ENCODE results near the gene EXOC2.

The EXOC2 gene

DNA sequence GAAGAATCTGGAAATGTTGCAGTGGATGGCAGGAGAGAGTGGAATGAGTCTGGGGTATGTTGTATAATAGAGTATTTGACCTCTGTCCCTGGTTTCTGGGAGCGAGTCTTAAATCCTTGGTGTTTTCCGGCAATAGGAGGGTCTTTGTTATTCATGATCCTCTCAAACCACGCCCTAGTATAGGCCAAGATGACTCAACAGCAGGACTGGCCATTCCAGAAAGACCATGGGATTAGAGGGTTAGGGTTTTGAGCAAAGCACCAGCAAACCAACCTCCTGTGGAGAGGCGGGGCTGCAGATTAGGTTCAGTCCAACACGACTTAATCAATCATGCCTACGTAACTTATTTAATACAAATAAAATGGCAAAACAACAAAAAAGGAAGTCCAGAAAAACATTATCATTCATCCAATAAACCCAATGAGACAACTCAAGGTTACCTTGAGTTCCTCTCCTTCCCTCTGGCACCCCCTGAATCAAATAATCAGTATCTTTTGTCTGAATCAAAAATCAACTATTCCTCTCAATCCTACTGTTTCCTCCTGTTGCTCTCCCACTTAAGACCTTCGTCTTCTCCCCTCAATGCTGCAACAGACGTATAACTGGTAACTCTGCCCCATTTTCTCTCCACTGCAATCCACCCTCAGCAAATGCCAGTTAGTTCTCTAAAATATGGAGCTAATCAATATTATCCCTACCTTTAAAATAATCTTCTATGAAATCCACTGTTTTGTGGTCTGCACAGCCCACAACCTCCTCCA lies 51.5 kb downstream of the EXOC2 start:
- H2BK15ac ChIP-seq (ENCODE audit: low read length), result no peak overlapping the region
- H3K23ac ChIP-seq (ENCODE audit: low read depth, low read length, poor library complexity), result no peak overlapping the region
- H2BK12ac ChIP-seq (ENCODE audit: low read length), result no peak overlapping the region
- H2AK5ac ChIP-seq (ENCODE audit: low read depth, low read length), result no peak overlapping the region
- no peak overlapping the region for H3K4me3 ChIP-seq (ENCODE audit: low read length in 2 of 2)
- peaks cover 6% of the 10 kb centered on the region for H3K79me1 ChIP-seq (ENCODE audit: low read depth, low read length)
- no CpG with 5 or more reads among the region's 8 CpGs for WGBS, 2 donors (ENCODE audit: extremely low coverage in 2 of 2, insufficient read length in 2 of 2, insufficient replicate concordance in 1 of 2)
- no peak for DNase-seq (ENCODE audit: low spot score)
- no peak overlapping the region for H3K9ac ChIP-seq (ENCODE audit: low read depth, low read length, poor library complexity)
- no peak overlapping the region for H4K8ac ChIP-seq (ENCODE audit: low read depth, low read length)
- no peak overlapping the region for H2BK5ac ChIP-seq (ENCODE audit: low read length)
- H3K14ac ChIP-seq (ENCODE audit: low read length), result no peak overlapping the region
- peaks cover 0 to 11% of the 10 kb centered on the region in 2 donors for H3K9me3 ChIP-seq (replicated peaks in 1 of 2; ENCODE audit: control insufficient read depth in 2 of 2, insufficient read depth in 1 of 2, low read depth in 1 of 2, low read length in 2 of 2)
- no peak overlapping the region for H2BK120ac ChIP-seq (ENCODE audit: low read depth, low read length)
- H3K4me2 ChIP-seq (ENCODE audit: insufficient read depth, low read length, poor library complexity, severe bottlenecking), result no peak overlapping the region
- no peak overlapping the region for H2AFZ ChIP-seq (ENCODE audit: low read length)
- no peak overlapping the region for H3K4ac ChIP-seq (ENCODE audit: low read length)
- H3K27me3 ChIP-seq (ENCODE audit: control insufficient read depth in 3 of 3, insufficient read depth in 3 of 3, low read depth in 1 of 3, low read length in 3 of 3), result no peaks in the 10 kb centered on the region
- no peak overlapping the region for H4K91ac ChIP-seq (ENCODE audit: low read depth, low read length, poor library complexity)
- no peaks in the 10 kb centered on the region for H3K4me1 ChIP-seq (ENCODE audit: control insufficient read depth in 2 of 2, insufficient read depth in 1 of 2, low read depth in 1 of 2, low read length in 2 of 2)
- no peak overlapping the region for H3K18ac ChIP-seq (ENCODE audit: low read length)
- peaks cover 2 to 13% of the 10 kb centered on the region in 2 donors for H3K36me3 ChIP-seq (replicated peaks in 1 of 2; ENCODE audit: control insufficient read depth in 2 of 2, insufficient read depth in 2 of 2, low read length in 2 of 2)
- no peak overlapping the region for H3K27ac ChIP-seq (replicated peaks; ENCODE audit: low read length)

- H3K9ac ChIP-seq (ENCODE audit: low read depth, low read length, poor library complexity), result no peak overlapping the region
- no peak overlapping the region for H4K8ac ChIP-seq (ENCODE audit: low read depth, low read length)
- H3K9me3 ChIP-seq (replicated peaks in 1 of 2; ENCODE audit: control insufficient read depth in 2 of 2, insufficient read depth in 1 of 2, low read depth in 1 of 2, low read length in 2 of 2), result peaks cover 0 to 4% of the 10 kb centered on the region in 2 donors
- no peak overlapping the region for H3K23ac ChIP-seq (ENCODE audit: low read depth, low read length, poor library complexity)
- no peak overlapping the region for H4K91ac ChIP-seq (ENCODE audit: low read depth, low read length, poor library complexity)
- H3K4me1 ChIP-seq (ENCODE audit: control insufficient read depth in 2 of 2, insufficient read depth in 1 of 2, low read depth in 1 of 2, low read length in 2 of 2), result no peaks in the 10 kb centered on the region
- no peak overlapping the region for H2BK120ac ChIP-seq (ENCODE audit: low read depth, low read length)
- no peak overlapping the region for H3K4me2 ChIP-seq (ENCODE audit: insufficient read depth, low read length, poor library complexity, severe bottlenecking)
- no peak overlapping the region for H2AFZ ChIP-seq (ENCODE audit: low read length)
- no peak overlapping the region for H2BK12ac ChIP-seq (ENCODE audit: low read length)
- WGBS, 2 donors (ENCODE audit: extremely low coverage in 2 of 2, insufficient read length in 2 of 2, insufficient replicate concordance in 1 of 2), result no CpG with 5 or more reads among the region's 5 CpGs
- no peak for DNase-seq (ENCODE audit: low spot score)
- H3K36me3 ChIP-seq (replicated peaks in 1 of 2; ENCODE audit: control insufficient read depth in 2 of 2, insufficient read depth in 2 of 2, low read length in 2 of 2), result peaks cover 2 to 33% of the 10 kb centered on the region in 2 donors
- no peak overlapping the region for H3K27ac ChIP-seq (replicated peaks; ENCODE audit: low read length)
- no peak overlapping the region for H2AK5ac ChIP-seq (ENCODE audit: low read depth, low read length)
- no peak overlapping the region for H3K4me3 ChIP-seq (ENCODE audit: low read length in 2 of 2)
- no peak overlapping the region for H3K14ac ChIP-seq (ENCODE audit: low read length)
- no peak overlapping the region for H3K18ac ChIP-seq (ENCODE audit: low read length)
- H3K27me3 ChIP-seq (ENCODE audit: control insufficient read depth in 3 of 3, insufficient read depth in 3 of 3, low read depth in 1 of 3, low read length in 3 of 3), result no peaks in the 10 kb centered on the region
- H2BK15ac ChIP-seq (ENCODE audit: low read length), result no peak overlapping the region
- no peak overlapping the region for H3K4ac ChIP-seq (ENCODE audit: low read length)
- H3K79me1 ChIP-seq (ENCODE audit: low read depth, low read length), result peaks cover 3% of the 10 kb centered on the region
- H2BK5ac ChIP-seq (ENCODE audit: low read length), result no peak overlapping the region
Observed at GRCh38 chr6:636488-636887, 56.5 kb downstream of the EXOC2 start.

GRCh38 chr6:635233-635632 lies 57.7 kb downstream of the EXOC2 start:
- peaks cover 3 to 40% of the 10 kb centered on the region in 2 donors for H3K36me3 ChIP-seq (replicated peaks in 1 of 2; ENCODE audit: control insufficient read depth in 2 of 2, insufficient read depth in 2 of 2, low read length in 2 of 2)
- H3K18ac ChIP-seq (ENCODE audit: low read length), result no peak overlapping the region
- no peak overlapping the region for H3K27ac ChIP-seq (replicated peaks; ENCODE audit: low read length)
- H3K4me3 ChIP-seq (ENCODE audit: low read length in 2 of 2), result no peak overlapping the region
- H3K9ac ChIP-seq (ENCODE audit: low read depth, low read length, poor library complexity), result no peak overlapping the region
- peaks cover 2% of the 10 kb centered on the region for H3K79me1 ChIP-seq (ENCODE audit: low read depth, low read length)
- no peak for DNase-seq (ENCODE audit: low spot score)
- no peak overlapping the region for H3K4me2 ChIP-seq (ENCODE audit: insufficient read depth, low read length, poor library complexity, severe bottlenecking)
- no peak overlapping the region for H3K4ac ChIP-seq (ENCODE audit: low read length)
- no peaks in the 10 kb centered on the region for H3K9me3 ChIP-seq (replicated peaks in 1 of 2; ENCODE audit: control insufficient read depth in 2 of 2, insufficient read depth in 1 of 2, low read depth in 1 of 2, low read length in 2 of 2)
- no peak overlapping the region for H3K14ac ChIP-seq (ENCODE audit: low read length)
- H3K27me3 ChIP-seq (ENCODE audit: control insufficient read depth in 3 of 3, insufficient read depth in 3 of 3, low read depth in 1 of 3, low read length in 3 of 3), result no peaks in the 10 kb centered on the region
- no peak overlapping the region for H2BK5ac ChIP-seq (ENCODE audit: low read length)
- no peak overlapping the region for H2AFZ ChIP-seq (ENCODE audit: low read length)
- no peak overlapping the region for H2BK12ac ChIP-seq (ENCODE audit: low read length)
- no peak overlapping the region for H4K91ac ChIP-seq (ENCODE audit: low read depth, low read length, poor library complexity)
- no CpG with 5 or more reads among the region's 5 CpGs for WGBS, 2 donors (ENCODE audit: extremely low coverage in 2 of 2, insufficient read length in 2 of 2, insufficient replicate concordance in 1 of 2)
- H3K23ac ChIP-seq (ENCODE audit: low read depth, low read length, poor library complexity), result no peak overlapping the region
- H3K4me1 ChIP-seq (ENCODE audit: control insufficient read depth in 2 of 2, insufficient read depth in 1 of 2, low read depth in 1 of 2, low read length in 2 of 2), result no peaks in the 10 kb centered on the region
- no peak overlapping the region for H2BK120ac ChIP-seq (ENCODE audit: low read depth, low read length)
- H2BK15ac ChIP-seq (ENCODE audit: low read length), result no peak overlapping the region
- no peak overlapping the region for H2AK5ac ChIP-seq (ENCODE audit: low read depth, low read length)
- H4K8ac ChIP-seq (ENCODE audit: low read depth, low read length), result no peak overlapping the region

- no peak overlapping the region for H3K23ac ChIP-seq (ENCODE audit: low read depth, low read length, poor library complexity)
- DNase-seq (ENCODE audit: low spot score), result no peak
- H3K9ac ChIP-seq (ENCODE audit: low read depth, low read length, poor library complexity), result no peak overlapping the region
- H3K4ac ChIP-seq (ENCODE audit: low read length), result no peak overlapping the region
- H2BK15ac ChIP-seq (ENCODE audit: low read length), result no peak overlapping the region
- H3K4me3 ChIP-seq (ENCODE audit: low read length in 2 of 2), result no peak overlapping the region
- no peak overlapping the region for H2BK120ac ChIP-seq (ENCODE audit: low read depth, low read length)
- no peaks in the 10 kb centered on the region for H3K79me1 ChIP-seq (ENCODE audit: low read depth, low read length)
- peaks cover 3 to 40% of the 10 kb centered on the region in 2 donors for H3K36me3 ChIP-seq (replicated peaks in 1 of 2; ENCODE audit: control insufficient read depth in 2 of 2, insufficient read depth in 2 of 2, low read length in 2 of 2)
- H3K4me2 ChIP-seq (ENCODE audit: insufficient read depth, low read length, poor library complexity, severe bottlenecking), result no peak overlapping the region
- no CpG with 5 or more reads among the region's 1 CpG for WGBS, 2 donors (ENCODE audit: extremely low coverage in 2 of 2, insufficient read length in 2 of 2, insufficient replicate concordance in 1 of 2)
- H3K27me3 ChIP-seq (ENCODE audit: control insufficient read depth in 3 of 3, insufficient read depth in 3 of 3, low read depth in 1 of 3, low read length in 3 of 3), result no peaks in the 10 kb centered on the region
- H2BK5ac ChIP-seq (ENCODE audit: low read length), result no peak overlapping the region
- H2BK12ac ChIP-seq (ENCODE audit: low read length), result no peak overlapping the region
- no peak overlapping the region for H3K18ac ChIP-seq (ENCODE audit: low read length)
- no peak overlapping the region for H4K8ac ChIP-seq (ENCODE audit: low read depth, low read length)
- no peak overlapping the region for H3K14ac ChIP-seq (ENCODE audit: low read length)
- no peak overlapping the region for H2AK5ac ChIP-seq (ENCODE audit: low read depth, low read length)
- no peaks in the 10 kb centered on the region for H3K4me1 ChIP-seq (ENCODE audit: control insufficient read depth in 2 of 2, insufficient read depth in 1 of 2, low read depth in 1 of 2, low read length in 2 of 2)
- no peak overlapping the region for H3K27ac ChIP-seq (replicated peaks; ENCODE audit: low read length)
- no peak overlapping the region for H4K91ac ChIP-seq (ENCODE audit: low read depth, low read length, poor library complexity)
- H3K9me3 ChIP-seq (replicated peaks in 1 of 2; ENCODE audit: control insufficient read depth in 2 of 2, insufficient read depth in 1 of 2, low read depth in 1 of 2, low read length in 2 of 2), result no peaks in the 10 kb centered on the region
- H2AFZ ChIP-seq (ENCODE audit: low read length), result no peak overlapping the region
Observed at GRCh38 chr6:633611-634010, 59.3 kb downstream of the EXOC2 start.
